ENCODE results near the gene TMEM255B. TPM values are rescaled to one million over a fixed set of nuclear protein-coding genes. Genes with fewer than 3 reads are reported as not detected.

The TMEM255B gene
- total and polyA plus RNA-seq, 11 donors, result 1.4 to 20.3 (median 4.4) TPM

DNA sequence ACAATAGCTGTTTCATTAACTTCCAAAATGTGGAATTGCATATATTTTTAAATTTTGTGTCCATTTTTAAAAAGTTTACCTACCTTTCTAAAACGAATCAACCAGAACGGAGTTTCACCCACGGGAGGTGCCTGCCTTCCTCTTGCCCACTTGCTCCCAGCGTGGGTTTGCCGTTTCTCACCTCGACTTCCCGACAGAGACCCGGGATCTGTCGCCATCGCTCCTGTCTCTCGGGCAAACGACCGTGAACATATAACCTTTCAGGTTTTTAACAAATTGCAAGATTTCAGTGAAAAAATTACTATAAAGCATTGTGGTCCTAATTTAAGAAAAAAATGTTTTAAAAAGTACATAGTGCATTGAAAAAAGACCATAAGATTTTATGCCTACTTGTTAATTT, 4.2 kb downstream of the TMEM255B start:
- Histone ChIP-seq H3K4me1 (peaks cover 0 to 17% (median 6%) of the 10 kb centered on the region in 12 donors), H3K27me3 (peaks cover 0 to 16% (median 0%) of the 10 kb centered on the region in 9 donors), H3K27ac (no peak overlapping the region), H3K4me3 (no peak overlapping the region), H3K9me3 (no peaks in the 10 kb centered on the region), H3K36me3 (peaks cover 0 to 6% (median 0%) of the 10 kb centered on the region in 9 donors)
- ATAC-seq (no peak), DNase-seq (peak in 1 of 5 donors; percentile 0)
- intact Hi-C loops (cut with DNase I), result no loop called here
- WGBS, 4 donors, result 88 to 93% (median 89%) methylated on average over 13 of the region's 13 CpGs
- TF ChIP-seq POLR2A (IDR thresholded peaks at IDR 0.05), result no peak
- TF ChIP-seq, protein P1, sequence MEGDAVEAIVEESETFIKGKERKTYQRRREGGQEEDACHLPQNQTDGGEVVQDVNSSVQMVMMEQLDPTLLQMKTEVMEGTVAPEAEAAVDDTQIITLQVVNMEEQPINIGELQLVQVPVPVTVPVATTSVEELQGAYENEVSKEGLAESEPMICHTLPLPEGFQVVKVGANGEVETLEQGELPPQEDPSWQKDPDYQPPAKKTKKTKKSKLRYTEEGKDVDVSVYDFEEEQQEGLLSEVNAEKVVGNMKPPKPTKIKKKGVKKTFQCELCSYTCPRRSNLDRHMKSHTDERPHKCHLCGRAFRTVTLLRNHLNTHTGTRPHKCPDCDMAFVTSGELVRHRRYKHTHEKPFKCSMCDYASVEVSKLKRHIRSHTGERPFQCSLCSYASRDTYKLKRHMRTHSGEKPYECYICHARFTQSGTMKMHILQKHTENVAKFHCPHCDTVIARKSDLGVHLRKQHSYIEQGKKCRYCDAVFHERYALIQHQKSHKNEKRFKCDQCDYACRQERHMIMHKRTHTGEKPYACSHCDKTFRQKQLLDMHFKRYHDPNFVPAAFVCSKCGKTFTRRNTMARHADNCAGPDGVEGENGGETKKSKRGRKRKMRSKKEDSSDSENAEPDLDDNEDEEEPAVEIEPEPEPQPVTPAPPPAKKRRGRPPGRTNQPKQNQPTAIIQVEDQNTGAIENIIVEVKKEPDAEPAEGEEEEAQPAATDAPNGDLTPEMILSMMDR (IDR thresholded peaks at IDR 0.05), result no peak

DNA sequence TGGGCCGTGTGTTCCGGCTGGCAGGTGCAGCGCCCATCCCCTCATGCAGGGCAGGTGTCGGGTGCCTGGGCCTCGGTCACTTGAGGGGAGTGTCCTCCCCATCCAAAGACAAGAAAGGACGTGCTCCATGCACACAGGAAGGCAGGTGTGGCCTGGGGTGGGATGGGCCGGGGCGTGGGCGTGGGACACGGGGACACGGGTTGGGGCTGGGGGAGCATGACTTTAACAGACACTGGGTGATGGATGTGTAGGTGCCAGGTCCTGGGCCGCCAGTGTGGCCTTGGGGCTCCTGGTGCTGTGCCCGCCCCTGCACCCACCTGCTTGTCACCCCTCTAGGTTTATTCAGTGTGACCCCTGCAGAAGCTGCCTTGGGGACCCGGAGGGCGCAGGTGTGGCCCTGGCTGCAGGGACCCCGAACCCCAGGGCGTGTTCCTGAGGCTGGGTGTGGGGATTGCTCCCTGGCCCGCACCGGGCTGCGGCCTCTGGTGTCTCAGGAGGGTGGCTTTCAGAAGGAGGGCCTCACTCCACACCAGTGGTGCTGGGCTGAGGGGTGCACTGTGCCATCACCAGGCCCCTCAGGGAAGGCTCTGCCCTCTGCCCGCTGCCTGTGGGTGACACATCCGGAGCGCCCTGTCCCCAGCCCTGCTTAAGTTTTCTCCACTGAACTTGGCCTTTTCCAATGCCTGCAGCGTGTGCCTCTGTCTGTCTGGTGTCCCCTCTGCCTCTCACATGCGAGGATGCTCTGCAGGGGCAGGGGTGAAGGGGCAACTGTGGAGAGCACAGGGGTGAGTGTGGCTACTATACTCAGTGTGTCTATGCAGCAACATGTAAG, 5.2 kb downstream of the TMEM255B start:
- Histone ChIP-seq H3K27me3 (peaks cover 0 to 16% (median 0%) of the 10 kb centered on the region in 9 donors), H3K9me3 (no peaks in the 10 kb centered on the region), H3K4me3 (no peak overlapping the region), H3K27ac (no peak overlapping the region), H3K4me1 (peaks cover 0 to 11% (median 6%) of the 10 kb centered on the region in 12 donors), H3K36me3 (peaks cover 0 to 6% (median 0%) of the 10 kb centered on the region in 9 donors)
- WGBS, 4 donors, result 92 to 96% (median 93%) methylated on average over 24 to 25 of the region's 25 CpGs
- no peak for TF ChIP-seq POLR2A (IDR thresholded peaks at IDR 0.05)
- TF ChIP-seq, protein P1 (IDR thresholded peaks at IDR 0.05), result no peak
- DNase-seq (peak in 1 of 5 donors; percentile 51), ATAC-seq (peak in 1 of 4 donors; percentile 11)
- intact Hi-C loops (cut with DNase I), result no loop called here

DNA sequence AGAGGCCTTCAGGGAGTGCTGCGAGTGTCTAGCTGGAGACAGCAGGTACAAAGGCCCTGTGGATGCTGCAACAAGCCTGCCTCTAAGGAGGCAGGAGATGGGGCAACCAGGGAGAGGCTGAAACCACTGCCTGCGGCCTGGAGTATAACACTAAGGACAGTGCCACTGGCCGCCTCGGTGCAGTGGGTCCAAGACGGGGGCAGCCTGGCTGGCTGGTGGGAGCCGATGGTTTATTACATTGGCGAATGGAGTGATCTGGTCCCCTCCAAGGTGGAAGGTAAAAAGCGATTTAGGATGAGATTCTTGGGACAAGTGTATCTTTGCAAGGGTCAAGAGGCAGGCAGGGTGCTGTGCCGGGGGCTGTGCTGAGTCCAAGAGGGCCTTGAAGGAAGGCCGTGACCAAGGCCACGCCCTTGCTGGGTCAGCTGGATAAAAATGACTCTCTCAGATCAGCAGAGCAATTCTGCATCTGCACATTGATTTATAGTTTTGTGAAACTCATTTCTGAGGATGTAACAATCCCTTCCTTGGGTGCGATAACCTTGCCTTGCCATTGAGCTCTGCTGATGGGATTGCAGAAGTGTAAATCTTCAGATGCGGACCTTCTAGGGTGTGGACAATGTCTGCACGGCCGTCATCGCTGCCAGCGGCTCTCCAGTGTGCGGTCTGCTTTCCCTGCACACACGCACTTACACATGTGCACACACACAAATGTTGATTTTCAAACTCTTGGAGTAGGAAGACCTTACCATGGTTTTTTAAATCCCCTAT, 6.0 kb downstream of the TMEM255B start:
- TF ChIP-seq, protein P1 (IDR thresholded peaks at IDR 0.05), result no peak
- TF ChIP-seq POLR2A (IDR thresholded peaks at IDR 0.05), result no peak
- WGBS, 4 donors, result 89 to 91% (median 90%) methylated on average over 19 of the region's 19 CpGs
- ATAC-seq (no peak), DNase-seq (peak in 2 of 5 donors; percentile 1 to 10)
- H3K36me3 ChIP-seq, result peaks cover 0 to 13% (median 0%) of the 10 kb centered on the region in 9 donors
- intact Hi-C loops (cut with DNase I), result no loop called here
- H3K27me3 ChIP-seq, result peaks cover 0 to 12% (median 0%) of the 10 kb centered on the region in 9 donors
- no peaks in the 10 kb centered on the region for H3K9me3 ChIP-seq
- H3K4me1 ChIP-seq, result peaks cover 0 to 4% (median 0%) of the 10 kb centered on the region in 12 donors
- no peak overlapping the region for H3K4me3 ChIP-seq
- H3K27ac ChIP-seq, result no peak overlapping the region

- intact Hi-C loops (cut with DNase I), result no loop called here
- peaks cover 0 to 3% (median 0%) of the 10 kb centered on the region in 12 donors for H3K4me1 ChIP-seq
- no peak overlapping the region for H3K27ac ChIP-seq
- TF ChIP-seq, protein P1 (IDR thresholded peaks at IDR 0.05), result no peak
- TF ChIP-seq POLR2A (IDR thresholded peaks at IDR 0.05), result no peak
- no peak overlapping the region for H3K4me3 ChIP-seq
- 52 to 72% (median 68%) methylated on average over 4 of the region's 4 CpGs for WGBS, 4 donors
- DNase-seq (peak in 1 of 5 donors; percentile 3), ATAC-seq (no peak)
- H3K9me3 ChIP-seq, result no peaks in the 10 kb centered on the region
- peaks cover 0 to 10% (median 0%) of the 10 kb centered on the region in 9 donors for H3K27me3 ChIP-seq
- peaks cover 0 to 13% (median 0%) of the 10 kb centered on the region in 9 donors for H3K36me3 ChIP-seq
Measured at GRCh38 chr13:113765564-113765910, 6.5 kb downstream of the TMEM255B start.
